IMR-90 (cell line): Measurements from ENCODE around the gene GALNT17. TPM values are rescaled to one million over a fixed set of nuclear protein-coding genes. Genes with fewer than 3 reads are reported as not detected.

Experiments
- ATAC-seq: fragments of 200-7000 bp; cut with Tn5 transposase; 2 replicates; pipeline ENCODE4 v1.9.1; 2020; ENCODE audit warnings: low read depth, mild to moderate bottlenecking, moderate library complexity
- BruUV-seq: library from RNA; stranded (reverse); fragments of 400-500 nt; replicated peaks from 2 replicates; lab custom pipeline; 2021; lab: Mats Ljungman, UMichigan
- CTCF ChIA-PET: fragments of 300-600 bp; formaldehyde crosslinking; extraction: SDS; loops from one replicate; lab custom pipeline; 2021; ENCODE audit warnings: antibody characterized with exemption; lab: Yijun Ruan, JAX
- POLR2A ChIA-PET: fragments of 300-600 bp; sonication (Branson Sonifier 250); formaldehyde crosslinking; loops from one replicate; lab custom pipeline; 2022; ENCODE audit warnings: antibody characterized with exemption; ENCODE audit not compliant: unreplicated experiment; lab: Charles Lee
- DNase-seq: peaks from one replicate; pipeline ENCODE4 v3.0.0; 2013
- H2AFZ ChIP-seq: replicated peaks from 2 replicates; pipeline ENCODE3; 2013; ENCODE audit warnings: low read length, mild to moderate bottlenecking; ENCODE audit not compliant: poor library complexity
- H2AK5ac ChIP-seq: 2 replicates; pipeline ENCODE4 v1.6.1; 2013; ENCODE audit warnings: low read depth, low read length, inconsistent platforms
- H2AK9ac ChIP-seq: replicated peaks from 2 replicates; pipeline ENCODE3; 2013; ENCODE audit warnings: mild to moderate bottlenecking, low read depth, low read length, moderate library complexity; ENCODE audit not compliant: poor library complexity
- H2BK120ac ChIP-seq: 2 replicates; pipeline ENCODE4 v1.6.1; 2013; ENCODE audit warnings: low read depth, low read length, inconsistent platforms
- H2BK15ac ChIP-seq: 3 replicates; pipeline ENCODE4 v1.6.1; 2013; ENCODE audit warnings: low read depth, low read length, inconsistent platforms
- H2BK20ac ChIP-seq: 2 replicates; pipeline ENCODE4 v1.6.1; 2013; ENCODE audit warnings: low read depth, mild to moderate bottlenecking, inconsistent platforms, low read length, moderate library complexity
- H2BK5ac ChIP-seq: 2 replicates; pipeline ENCODE4 v1.6.1; 2013; ENCODE audit warnings: mild to moderate bottlenecking, low read depth, low read length, inconsistent platforms; ENCODE audit not compliant: poor library complexity, severe bottlenecking
- H3K14ac ChIP-seq: replicated peaks from 2 replicates; pipeline ENCODE4 v1.6.1; 2013; ENCODE audit warnings: low read depth, low read length, inconsistent platforms
- H3K18ac ChIP-seq: 2 replicates; pipeline ENCODE4 v1.6.1; 2013; ENCODE audit warnings: low read depth, low read length, control low read depth
- H3K23ac ChIP-seq: 2 replicates; pipeline ENCODE4 v1.6.1; 2013; ENCODE audit warnings: low read depth, low read length, inconsistent platforms
- H3K27ac ChIP-seq: 2 replicates; pipeline ENCODE4 v1.5.1; 2013; ENCODE audit warnings: mild to moderate bottlenecking, control low read depth, low read length; ENCODE audit not compliant: insufficient read depth
- H3K27me3 ChIP-seq: 2 replicates; pipeline ENCODE4 v1.6.1; 2013; ENCODE audit warnings: low read length; ENCODE audit not compliant: control insufficient read depth, insufficient read depth
- H3K36me3 ChIP-seq: 2 replicates; pipeline ENCODE4 v1.6.1; 2013; ENCODE audit warnings: low read length, mixed read lengths; ENCODE audit not compliant: control insufficient read depth, insufficient read depth
- H3K4ac ChIP-seq: 2 replicates; pipeline ENCODE4 v1.6.1; 2013; ENCODE audit warnings: low read depth, low read length, inconsistent platforms
- H3K4me1 ChIP-seq: 2 replicates; pipeline ENCODE4 v1.6.1; 2013; ENCODE audit warnings: low read length, mixed read lengths; ENCODE audit not compliant: control insufficient read depth, insufficient read depth
- H3K4me2 ChIP-seq: 2 replicates; pipeline ENCODE4 v1.6.1; 2013; ENCODE audit warnings: low read depth, mild to moderate bottlenecking, control low read depth, low read length, moderate library complexity
- H3K4me3 ChIP-seq: 2 replicates; pipeline ENCODE4 v1.5.1; 2013; ENCODE audit warnings: low read depth, mild to moderate bottlenecking, control low read depth, low read length, moderate library complexity; ENCODE audit not compliant: insufficient read depth
- H3K56ac ChIP-seq: 2 replicates; pipeline ENCODE4 v1.6.1; 2013; ENCODE audit warnings: low read length, inconsistent platforms; ENCODE audit not compliant: insufficient read depth; ENCODE audit errors: extremely low read depth
- H3K79me1 ChIP-seq, 2 experiments: 2 replicates each; pipeline ENCODE4 v1.6.1; 2013; ENCODE audit warnings: low read length in 2 of 2, inconsistent platforms in 1 of 2, low read depth in 1 of 2
- H3K9ac ChIP-seq: 2 replicates; pipeline ENCODE4 v1.6.1; 2013; ENCODE audit warnings: low read depth, low read length, control low read depth
- H3K9me1 ChIP-seq: 2 replicates; pipeline ENCODE4 v1.6.1; 2013; ENCODE audit warnings: low read length, inconsistent platforms; ENCODE audit not compliant: insufficient read depth
- H3K9me3 ChIP-seq: 2 replicates; pipeline ENCODE4 v1.6.1; 2013; ENCODE audit warnings: low read length; ENCODE audit not compliant: control insufficient read depth, insufficient read depth
- H4K20me1 ChIP-seq: 2 replicates; pipeline ENCODE4 v1.6.1; 2013; ENCODE audit warnings: low read length, inconsistent platforms; ENCODE audit not compliant: insufficient read depth
- H4K5ac ChIP-seq: 2 replicates; pipeline ENCODE4 v1.6.1; 2013; ENCODE audit warnings: mild to moderate bottlenecking, low read depth, low read length, control low read depth
- H4K8ac ChIP-seq, 2 experiments: 2 replicates each; pipeline ENCODE4 v1.6.1; 2013; ENCODE audit warnings: low read depth in 2 of 2, low read length in 2 of 2, control low read depth in 1 of 2, inconsistent platforms in 1 of 2
- H4K91ac ChIP-seq: 2 replicates; pipeline ENCODE4 v1.6.1; 2013; ENCODE audit warnings: low read depth, low read length, inconsistent platforms; ENCODE audit not compliant: insufficient read depth
- BHLHE40 ChIP-seq: fragments of 150-350 bp; IDR thresholded peaks from 2 replicates; pipeline ENCODE4 v1.6.1; 2016; ENCODE audit warnings: mild to moderate bottlenecking, low read depth, low read length
- CEBPB ChIP-seq: IDR thresholded peaks from 2 replicates; pipeline ENCODE4 v1.6.1; 2012; ENCODE audit warnings: low read depth, low read length, improper control_type of control experiment
- CHD1 ChIP-seq: IDR thresholded peaks from 2 replicates; pipeline ENCODE4 v1.6.1; 2012; ENCODE audit warnings: low read depth, low read length, improper control_type of control experiment
- FOS ChIP-seq: fragments of 150-350 bp; IDR thresholded peaks from 2 replicates; pipeline ENCODE4 v1.6.1; 2016; ENCODE audit warnings: low read depth, low read length
- MAFK ChIP-seq: IDR thresholded peaks from 2 replicates; pipeline ENCODE4 v1.6.1; 2012; ENCODE audit warnings: low read depth, low read length, improper control_type of control experiment
- MAZ ChIP-seq: IDR thresholded peaks from 2 replicates; pipeline ENCODE4 v1.6.1; 2012; ENCODE audit warnings: low read depth, mild to moderate bottlenecking, low read length, improper control_type of control experiment, moderate library complexity, borderline replicate concordance
- POLR2A ChIP-seq: IDR thresholded peaks from 2 replicates; pipeline ENCODE4 v1.6.1; 2012; ENCODE audit warnings: mild to moderate bottlenecking, low read depth, low read length
- RAD21 ChIP-seq: IDR thresholded peaks from 2 replicates; pipeline ENCODE4 v1.6.1; 2012; ENCODE audit warnings: low read length, improper control_type of control experiment
- RFX5 ChIP-seq: IDR thresholded peaks from 2 replicates; pipeline ENCODE4 v1.8.0; 2012; ENCODE audit warnings: low read depth, mild to moderate bottlenecking, low read length, moderate library complexity
- WGBS, 2 experiments: methylation state at CpG; one replicate each; pipeline versions ENCODE4 v1.1.5 to v1.1.7; 2013; ENCODE audit warnings: missing lambda C conversion rate in 2 of 2; ENCODE audit not compliant: insufficient read length in 1 of 2; ENCODE audit errors: extremely low coverage in 2 of 2; 5-methylcytosine and 5-hydroxymethylcytosine counted together
- dilution Hi-C: fragments of 300-500 bp; cut with HindIII; formaldehyde crosslinking; loops from one replicate; pipeline ENCODE4 v1.14.3; 2018; ENCODE audit warnings: low sequenced_read_pairs; ENCODE audit not compliant: unreplicated experiment
- in situ Hi-C: fragments of 300-500 bp; cut with MboI; formaldehyde crosslinking; loops from 3 replicates; pipeline ENCODE4 v1.14.3; 2019; ENCODE audit warnings: low sequenced_read_pairs, inconsistent platforms, mixed read lengths
- intact Hi-C: fragments of 100-400 bp; cut with micrococcal nuclease; formaldehyde crosslinking; loops from 2 replicates; pipeline ENCODE4 v1.10.0; 2022
- polyA plus RNA-seq, 3 experiments: library from polyadenylated mRNA; depleted of rRNA; stranded (reverse); fragments of >200 nt; gene quantifications; 2 replicates each; pipeline ENCODE4 v1.2.3, GENCODE V29; 2012; ENCODE audit warnings: low replicate concordance in 1 of 3
- total RNA-seq: library from RNA; depleted of rRNA; stranded (reverse); fragments of >200 nt; gene quantifications from 2 replicates; pipeline ENCODE4 v1.2.3, GENCODE V29; 2012
- TF ChIP-seq, protein P1 (sequence below): conservative IDR thresholded peaks from 2 replicates; pipeline ENCODE4 v1.5.1; 2012; ENCODE audit warnings: mild to moderate bottlenecking, low read depth, low read length, improper control_type of control experiment

Gene GALNT17
- total and polyA plus RNA-seq, 2 of the 4 experiments (the other 2 are of a cell fraction): not detected

DNA sequence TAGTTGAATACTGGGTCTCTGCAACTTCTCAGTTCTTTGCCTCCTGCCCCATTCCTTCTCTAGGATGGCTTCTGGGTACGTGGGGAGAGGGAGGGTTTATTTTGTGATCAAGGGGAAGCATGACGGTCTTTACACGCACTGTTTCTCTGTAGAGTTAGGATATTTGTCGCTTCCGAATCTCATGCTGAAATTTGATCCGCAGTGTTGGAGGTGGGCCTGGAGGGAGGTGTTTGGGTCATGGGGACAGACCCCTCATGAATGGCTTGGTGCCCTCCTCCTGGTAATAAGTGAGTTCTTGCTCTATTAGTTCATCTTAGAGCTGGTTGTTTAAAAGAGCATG, 311.2 kb downstream of the GALNT17 start:
- Histone ChIP-seq H3K14ac (no peak overlapping the region), H2BK120ac (no peak overlapping the region), H3K9me3 (peaks cover 14% of the 10 kb centered on the region; the same call in 1 of the 2 replicates), H2BK5ac (no peak overlapping the region), H3K18ac (no peak overlapping the region), H3K9ac (no peak overlapping the region), H3K56ac (no peak overlapping the region), H2AK9ac (no peak overlapping the region), H3K79me1 (no peaks in the 10 kb centered on the region), H3K27ac (no peak overlapping the region), H3K4ac (no peak overlapping the region), H2BK15ac (no peak overlapping the region), H3K4me3 (no peak overlapping the region), H3K23ac (no peak overlapping the region), H4K91ac (no peak overlapping the region), H3K4me1 (no peaks in the 10 kb centered on the region), H4K5ac (no peak overlapping the region), H3K4me2 (no peak overlapping the region), H3K9me1 (no peaks in the 10 kb centered on the region), H2AK5ac (no peak overlapping the region), H4K8ac (no peak overlapping the region), H3K27me3 (no peaks in the 10 kb centered on the region), H4K20me1 (no peaks in the 10 kb centered on the region), H3K36me3 (no peaks in the 10 kb centered on the region), H2BK20ac (no peak overlapping the region), H2AFZ (no peak overlapping the region)
- in situ Hi-C loops: no loop called here
- no peak for TF ChIP-seq MAFK
- TF ChIP-seq MAZ: no peak
- no peak for TF ChIP-seq BHLHE40
- no peak for TF ChIP-seq CEBPB
- no peak for TF ChIP-seq RFX5
- no peak for TF ChIP-seq CHD1
- TF ChIP-seq, protein P1, sequence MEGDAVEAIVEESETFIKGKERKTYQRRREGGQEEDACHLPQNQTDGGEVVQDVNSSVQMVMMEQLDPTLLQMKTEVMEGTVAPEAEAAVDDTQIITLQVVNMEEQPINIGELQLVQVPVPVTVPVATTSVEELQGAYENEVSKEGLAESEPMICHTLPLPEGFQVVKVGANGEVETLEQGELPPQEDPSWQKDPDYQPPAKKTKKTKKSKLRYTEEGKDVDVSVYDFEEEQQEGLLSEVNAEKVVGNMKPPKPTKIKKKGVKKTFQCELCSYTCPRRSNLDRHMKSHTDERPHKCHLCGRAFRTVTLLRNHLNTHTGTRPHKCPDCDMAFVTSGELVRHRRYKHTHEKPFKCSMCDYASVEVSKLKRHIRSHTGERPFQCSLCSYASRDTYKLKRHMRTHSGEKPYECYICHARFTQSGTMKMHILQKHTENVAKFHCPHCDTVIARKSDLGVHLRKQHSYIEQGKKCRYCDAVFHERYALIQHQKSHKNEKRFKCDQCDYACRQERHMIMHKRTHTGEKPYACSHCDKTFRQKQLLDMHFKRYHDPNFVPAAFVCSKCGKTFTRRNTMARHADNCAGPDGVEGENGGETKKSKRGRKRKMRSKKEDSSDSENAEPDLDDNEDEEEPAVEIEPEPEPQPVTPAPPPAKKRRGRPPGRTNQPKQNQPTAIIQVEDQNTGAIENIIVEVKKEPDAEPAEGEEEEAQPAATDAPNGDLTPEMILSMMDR: no peak
- no peak for TF ChIP-seq FOS
- TF ChIP-seq RAD21: no peak
- TF ChIP-seq POLR2A: no peak
- CTCF ChIA-PET: no interaction called here
- WGBS, 2 experiments: 80% methylated on average over 1 of the region's 6 CpGs; no CpG with 5 or more reads in 1 of the 2 experiments
- intact Hi-C loops: no loop called here
- ATAC-seq (no peak), DNase-seq (no peak)
- POLR2A ChIA-PET: no interaction called here
- BruUV-seq: no TSS peak
- dilution Hi-C loops: no loop called here
